ENCODE data around the gene TOP2A.

TOP2A gene

DNA sequence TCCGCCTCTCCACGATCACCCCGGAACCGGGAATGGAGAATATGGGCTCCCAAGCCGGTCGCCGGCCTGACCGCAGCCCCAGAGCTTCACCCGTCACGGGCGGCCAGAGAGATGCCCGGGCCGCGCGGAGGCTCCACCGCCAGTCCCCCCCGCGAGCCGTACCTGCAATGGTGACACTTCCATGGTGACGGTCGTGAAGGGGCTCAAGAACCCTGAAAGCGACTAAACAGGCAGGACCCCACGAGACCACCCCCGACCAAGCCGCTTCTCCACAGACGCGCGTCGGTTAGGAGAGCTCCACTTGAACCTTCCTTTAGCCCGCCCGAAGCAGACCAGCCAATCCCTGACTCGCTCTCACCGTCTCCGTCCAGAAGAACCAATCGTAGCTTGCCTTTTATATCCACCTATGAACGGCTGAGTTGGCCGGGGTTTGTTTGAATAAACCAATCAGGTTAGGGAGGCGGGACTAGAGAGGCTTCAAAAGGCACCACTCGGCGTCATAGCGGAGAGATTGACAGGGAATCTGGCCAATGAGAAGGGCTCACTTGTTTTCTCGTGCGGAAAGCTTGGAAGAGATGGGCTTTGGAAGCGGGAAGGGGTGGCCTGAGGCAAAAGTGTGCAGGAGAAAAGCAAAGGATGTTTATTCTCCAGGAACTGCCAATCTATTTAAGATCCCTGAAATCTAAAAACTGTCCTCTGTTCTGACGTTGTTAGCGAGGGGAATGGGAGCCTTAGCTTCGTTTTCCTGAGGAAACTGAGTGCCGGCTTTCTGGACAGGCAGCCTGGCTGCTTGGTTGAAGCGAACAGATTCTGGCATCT, at the start of gene TOP2A:
Gene TOP2A (minus strand): TSS at position 288 of the 819 bp plus-strand sequence. CDS start 105 bp downstream, at position 183.
- peak; percentile 100 for DNase-seq

- DNase-seq: no peak
Measured at GRCh38 chr17:40467281-40467867, 49.7 kb upstream of the TOP2A start.

- no peak for DNase-seq
Measured at GRCh38 chr17:40466298-40466971, 48.7 kb upstream of the TOP2A start.

GRCh38 chr17:40464392-40464855, 46.7 kb upstream of the TOP2A start:
- DNase-seq: no peak

DNA sequence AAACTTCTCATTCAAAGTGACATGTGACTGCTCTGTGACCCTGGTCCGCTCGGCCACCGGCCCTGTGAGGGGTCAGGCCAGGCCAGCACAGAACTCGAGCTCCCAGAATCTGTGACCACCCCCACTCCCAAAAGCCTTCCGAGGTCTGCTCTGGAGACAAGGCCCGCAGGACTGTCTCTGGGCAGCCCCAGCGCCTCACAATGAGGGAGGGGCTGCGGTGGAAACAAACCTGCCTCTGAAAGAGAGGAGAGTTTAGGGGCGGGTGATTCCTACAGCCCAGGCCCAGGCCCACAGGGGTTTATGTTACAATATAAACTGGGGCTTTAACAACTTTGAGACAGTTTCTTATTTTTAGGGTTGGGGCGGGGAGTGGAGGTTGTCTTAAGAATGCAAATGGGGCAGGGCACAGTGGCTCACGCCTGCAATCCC, 45.4 kb upstream of the TOP2A start:
- DNase-seq: no peak

- DNase-seq: no peak
Measured at GRCh38 chr17:40462343-40463121, 44.8 kb upstream of the TOP2A start.

DNA sequence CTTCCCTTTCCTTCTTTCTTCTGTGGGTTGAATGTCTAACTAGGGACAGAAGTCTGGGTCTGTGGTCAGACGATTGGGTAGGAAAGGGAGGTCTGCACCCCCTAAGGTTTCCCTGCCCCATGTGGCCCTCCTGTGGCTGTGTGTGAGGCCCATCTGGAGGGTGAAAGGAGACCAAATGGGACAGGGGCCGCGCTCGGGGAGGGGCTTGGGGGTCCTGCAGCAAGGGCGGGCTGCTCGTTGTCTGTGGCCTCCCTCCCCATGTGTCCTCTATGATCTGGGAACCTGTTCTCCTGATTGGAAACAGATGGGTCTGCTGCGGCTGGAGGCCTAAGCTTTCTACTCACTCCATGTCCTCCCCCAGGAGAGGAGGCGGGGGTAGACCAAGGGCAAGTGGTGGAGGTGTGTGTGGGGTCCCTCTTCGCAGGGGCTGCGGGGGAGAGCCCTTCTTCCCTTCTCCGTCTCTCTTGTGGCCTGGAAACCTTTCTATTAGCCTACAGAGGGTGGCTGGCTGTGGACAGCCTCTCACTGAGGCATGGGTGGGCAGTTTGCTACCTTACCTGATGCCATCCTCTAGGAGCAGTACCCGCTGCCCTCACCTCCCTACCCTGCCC, 44.1 kb upstream of the TOP2A start:
- DNase-seq: no peak

DNA sequence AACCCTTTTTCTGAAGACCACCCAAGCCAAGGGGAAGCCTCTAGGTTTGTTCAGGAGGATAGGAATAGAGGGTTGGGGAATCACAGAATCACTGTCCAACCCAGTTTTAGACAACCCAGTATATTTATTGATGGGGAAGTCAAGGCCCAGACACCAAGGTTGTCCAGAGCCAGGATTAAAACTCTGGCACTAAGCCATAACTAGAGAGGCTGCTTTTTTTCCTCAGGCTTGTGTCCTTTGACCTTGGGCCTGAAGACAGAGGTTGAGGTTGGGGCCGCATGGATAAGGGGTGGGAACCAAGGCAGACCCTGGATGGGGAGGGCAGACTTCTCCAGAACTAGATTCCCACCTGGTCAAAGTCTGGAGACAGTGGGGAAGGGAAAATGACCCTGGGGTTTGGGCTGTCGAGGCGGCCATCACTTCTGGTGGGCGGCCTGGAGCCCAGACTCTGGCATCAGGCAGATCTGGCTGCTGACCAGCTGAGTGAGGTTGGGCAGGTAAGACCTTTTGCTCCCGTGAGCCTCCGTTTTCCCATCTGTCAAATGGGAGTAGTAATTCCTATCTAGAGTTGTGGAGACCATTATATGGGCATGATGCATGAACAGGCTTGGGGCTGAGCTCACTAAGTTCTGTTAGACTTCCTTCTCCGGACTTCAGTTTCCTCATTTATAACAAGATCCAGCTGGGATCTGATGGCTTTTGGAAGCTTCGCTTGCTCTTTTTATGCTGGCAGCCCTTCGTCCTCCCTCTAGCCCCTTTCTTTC, 43.5 kb upstream of the TOP2A start:
- no peak for DNase-seq

DNA sequence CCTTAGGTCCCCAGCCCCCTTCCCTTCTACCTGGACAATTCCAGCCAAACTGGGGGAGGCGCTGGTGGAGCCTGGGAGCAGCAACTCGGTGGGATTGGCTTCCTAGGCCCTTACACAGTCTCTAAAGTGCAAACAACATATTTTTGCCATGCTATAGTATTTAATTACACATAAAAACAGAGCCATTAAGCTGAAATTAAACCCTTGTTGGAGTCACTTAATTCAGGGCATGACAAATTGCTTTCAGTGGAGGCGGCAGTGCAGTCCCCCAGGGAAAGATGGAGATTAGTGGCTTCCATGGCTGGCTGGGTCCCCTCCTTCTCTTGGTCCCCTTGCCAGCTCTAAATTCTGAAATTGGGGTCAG, 42.9 kb upstream of the TOP2A start:
- DNase-seq: no peak

- DNase-seq: no peak
Measured at GRCh38 chr17:40459636-40460603, 42.2 kb upstream of the TOP2A start.

- no peak for DNase-seq
Measured at GRCh38 chr17:40458851-40459482, 41.3 kb upstream of the TOP2A start.

- DNase-seq: peak; percentile 37
Measured at GRCh38 chr17:40457964-40458791, 40.5 kb upstream of the TOP2A start.

GRCh38 chr17:40457369-40457768, 39.7 kb upstream of the TOP2A start:
- DNase-seq: no peak

DNA sequence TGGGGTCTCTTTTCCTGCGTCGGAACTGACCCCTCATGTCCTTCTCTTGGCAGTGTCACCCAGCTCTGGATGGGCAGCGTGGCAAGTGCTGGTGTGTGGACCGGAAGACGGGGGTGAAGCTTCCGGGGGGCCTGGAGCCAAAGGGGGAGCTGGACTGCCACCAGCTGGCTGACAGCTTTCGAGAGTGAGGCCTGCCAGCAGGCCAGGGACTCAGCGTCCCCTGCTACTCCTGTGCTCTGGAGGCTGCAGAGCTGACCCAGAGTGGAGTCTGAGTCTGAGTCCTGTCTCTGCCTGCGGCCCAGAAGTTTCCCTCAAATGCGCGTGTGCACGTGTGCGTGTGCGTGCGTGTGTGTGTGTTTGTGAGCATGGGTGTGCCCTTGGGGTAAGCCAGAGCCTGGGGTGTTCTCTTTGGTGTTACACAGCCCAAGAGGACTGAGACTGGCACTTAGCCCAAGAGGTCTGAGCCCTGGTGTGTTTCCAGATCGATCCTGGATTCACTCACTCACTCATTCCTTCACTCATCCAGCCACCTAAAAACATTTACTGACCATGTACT, 38.8 kb upstream of the TOP2A start:
- DNase-seq: no peak

GRCh38 chr17:40454613-40454995, 36.9 kb upstream of the TOP2A start:
- DNase-seq: no peak

DNA sequence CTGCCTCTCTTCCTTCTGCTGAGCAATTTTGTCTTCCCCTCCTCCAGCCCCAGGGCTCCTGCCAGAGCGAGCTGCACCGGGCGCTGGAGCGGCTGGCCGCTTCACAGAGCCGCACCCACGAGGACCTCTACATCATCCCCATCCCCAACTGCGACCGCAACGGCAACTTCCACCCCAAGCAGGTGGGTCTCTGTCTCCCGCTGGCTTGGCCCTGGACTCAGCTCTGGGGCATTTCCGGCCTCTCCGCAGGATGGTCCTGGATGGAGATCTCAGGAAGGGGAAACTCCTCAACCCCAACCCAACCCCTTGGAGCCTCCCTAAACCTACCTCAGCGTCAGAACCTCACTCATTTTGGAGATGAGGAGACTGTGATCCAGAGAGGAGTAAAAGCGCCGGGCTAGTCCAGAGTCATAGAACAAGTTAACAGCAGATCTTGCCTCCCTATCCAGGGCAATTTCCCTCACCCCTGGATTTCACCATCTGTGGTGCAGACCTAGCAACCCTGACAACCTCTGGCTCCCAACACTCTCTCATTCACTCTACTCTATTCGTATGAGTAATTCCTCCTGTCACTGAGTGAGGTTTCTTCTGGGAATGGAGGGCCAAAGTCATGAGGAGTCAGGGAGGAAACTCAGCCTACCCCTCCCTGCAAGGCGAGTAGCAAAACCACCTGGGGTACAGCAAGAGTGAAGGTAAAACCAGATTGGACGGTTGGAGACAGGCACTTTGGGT, 36.4 kb upstream of the TOP2A start:
- DNase-seq: no peak

- DNase-seq: no peak
Measured at GRCh38 chr17:40452921-40453378, 35.3 kb upstream of the TOP2A start.

DNA sequence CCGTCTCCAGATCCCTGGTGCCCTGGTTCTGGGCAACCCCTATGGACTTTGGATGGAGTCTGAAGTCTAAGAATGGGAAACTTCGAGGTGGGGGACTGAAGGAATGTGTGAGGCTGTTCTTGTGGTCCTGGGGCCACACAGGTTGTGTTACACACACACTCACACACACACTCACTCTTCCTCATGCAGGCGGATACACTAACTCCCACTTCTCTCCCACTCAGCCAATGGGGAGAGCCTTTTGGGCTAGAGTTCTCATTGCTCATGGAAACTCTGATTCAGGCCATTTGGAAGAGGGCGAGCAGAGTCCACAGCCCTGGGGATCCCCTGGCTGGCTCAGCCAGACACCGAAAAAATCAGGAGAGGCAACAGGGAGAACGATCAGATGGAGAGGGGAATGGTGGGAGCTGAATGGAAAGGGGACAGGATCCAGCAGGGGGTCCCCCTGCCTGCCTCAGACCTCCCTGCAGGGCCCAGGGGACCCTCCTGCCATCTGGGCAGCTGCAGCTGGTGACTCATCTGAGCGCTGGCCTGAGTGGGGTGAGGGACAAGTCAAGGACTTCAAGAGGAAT, 34.6 kb upstream of the TOP2A start:
- no peak for DNase-seq
